H9 (cell line): ENCODE measurements around the gene DLG2. TPM values are rescaled to one million over a fixed set of nuclear protein-coding genes. Genes with fewer than 3 reads are reported as not detected.

Experiments
- DNase-seq: peaks from one replicate; pipeline ENCODE4 v3.0.0-alpha.2; 2017
- H2AFZ ChIP-seq: one replicate; pipeline ENCODE4 v1.6.1; 2013; ENCODE audit warnings: mild to moderate bottlenecking, low read length, control low read depth, moderate library complexity
- H2AK5ac ChIP-seq: 2 replicates; pipeline ENCODE4 v1.6.1; 2013; ENCODE audit warnings: low read length, control low read depth, mixed read lengths; ENCODE audit not compliant: insufficient read length
- H2BK120ac ChIP-seq: one replicate; pipeline ENCODE4 v1.6.1; 2013; ENCODE audit warnings: low read depth, mild to moderate bottlenecking, low read length, control low read depth, inconsistent platforms; ENCODE audit not compliant: poor library complexity, severe bottlenecking
- H2BK12ac ChIP-seq: 2 replicates; pipeline ENCODE4 v1.6.1; 2013; ENCODE audit warnings: low read length, control low read depth, mixed read lengths, low read depth; ENCODE audit not compliant: insufficient read length
- H2BK15ac ChIP-seq: 2 replicates; pipeline ENCODE4 v1.6.1; 2013; ENCODE audit warnings: low read depth, low read length, control low read depth
- H2BK20ac ChIP-seq: one replicate; pipeline ENCODE4 v1.6.1; 2013; ENCODE audit warnings: low read depth, mild to moderate bottlenecking, low read length, control low read depth, inconsistent platforms; ENCODE audit not compliant: poor library complexity, severe bottlenecking
- H2BK5ac ChIP-seq: 2 replicates; pipeline ENCODE4 v1.6.1; 2013; ENCODE audit warnings: low read length, control low read depth, mixed read lengths; ENCODE audit not compliant: insufficient read length
- H3K14ac ChIP-seq: 2 replicates; pipeline ENCODE4 v1.6.1; 2013; ENCODE audit warnings: low read length, control low read depth; ENCODE audit not compliant: insufficient read depth
- H3K18ac ChIP-seq: 2 replicates; pipeline ENCODE4 v1.6.1; 2013; ENCODE audit warnings: low read depth, mild to moderate bottlenecking, mixed read lengths, low read length, control low read depth; ENCODE audit not compliant: insufficient read length
- H3K23ac ChIP-seq: 2 replicates; pipeline ENCODE4 v1.6.1; 2013; ENCODE audit warnings: low read length, control low read depth, mixed read lengths, low read depth; ENCODE audit not compliant: insufficient read length
- H3K23me2 ChIP-seq: 2 replicates; pipeline ENCODE4 v1.6.1; 2013; ENCODE audit warnings: low read depth, mild to moderate bottlenecking, mixed read lengths, low read length, control low read depth; ENCODE audit not compliant: insufficient read length, poor library complexity, severe bottlenecking
- H3K27ac ChIP-seq: 2 replicates; pipeline ENCODE4 v1.5.1; 2013; ENCODE audit warnings: low read length, control low read depth, mixed read lengths, low read depth; ENCODE audit not compliant: insufficient read length
- H3K27me3 ChIP-seq: 2 replicates; pipeline ENCODE4 v1.6.1; 2013; ENCODE audit warnings: low read length, control low read depth, inconsistent platforms; ENCODE audit not compliant: insufficient read depth
- H3K4ac ChIP-seq: 2 replicates; pipeline ENCODE4 v1.6.1; 2013; ENCODE audit warnings: low read depth, mild to moderate bottlenecking, control low read depth, inconsistent platforms, low read length, moderate library complexity
- H3K4me1 ChIP-seq: 2 replicates; pipeline ENCODE4 v1.6.1; 2013; ENCODE audit warnings: low read length, control low read depth, inconsistent platforms; ENCODE audit not compliant: insufficient read depth
- H3K4me2 ChIP-seq: 2 replicates; pipeline ENCODE4 v1.6.1; 2013; ENCODE audit warnings: low read length, control low read depth, mixed read lengths; ENCODE audit not compliant: insufficient read length, insufficient read depth
- H3K56ac ChIP-seq: 2 replicates; pipeline ENCODE4 v1.6.1; 2013; ENCODE audit warnings: low read depth, mild to moderate bottlenecking, mixed read lengths, low read length, control low read depth; ENCODE audit not compliant: insufficient read length
- H3K79me1 ChIP-seq: 2 replicates; pipeline ENCODE4 v1.6.1; 2013; ENCODE audit warnings: low read depth, mild to moderate bottlenecking, moderate library complexity, low read length, control low read depth, inconsistent platforms; ENCODE audit not compliant: insufficient read depth, poor library complexity, severe bottlenecking
- H3K79me2 ChIP-seq: 2 replicates; pipeline ENCODE4 v1.6.1; 2013; ENCODE audit warnings: low read length, control low read depth, inconsistent platforms; ENCODE audit not compliant: insufficient read depth
- H3K9ac ChIP-seq: 2 replicates; pipeline ENCODE4 v1.6.1; 2013; ENCODE audit warnings: low read length, control low read depth, mixed read lengths; ENCODE audit not compliant: insufficient read length; ENCODE audit errors: extremely low read depth
- H3K9me3 ChIP-seq: one replicate; pipeline ENCODE4 v1.6.1; 2013; ENCODE audit warnings: low read depth, low read length, inconsistent platforms; ENCODE audit not compliant: control insufficient read depth
- H3T11ph ChIP-seq: one replicate; pipeline ENCODE4 v1.6.1; 2013; ENCODE audit warnings: mild to moderate bottlenecking, low read length, control low read depth, inconsistent platforms
- H4K20me1 ChIP-seq: one replicate; pipeline ENCODE4 v1.6.1; 2013; ENCODE audit not compliant: control insufficient read depth, insufficient read length, insufficient read depth
- H4K5ac ChIP-seq: 2 replicates; pipeline ENCODE4 v1.6.1; 2013; ENCODE audit warnings: low read depth, mild to moderate bottlenecking, mixed read lengths, low read length, control low read depth; ENCODE audit not compliant: insufficient read length
- H4K8ac ChIP-seq: replicated peaks from 2 replicates; pipeline ENCODE4 v1.6.1; 2013; ENCODE audit warnings: low read length, control low read depth, mixed read lengths, low read depth; ENCODE audit not compliant: insufficient read length
- H4K91ac ChIP-seq: 2 replicates; pipeline ENCODE4 v1.6.1; 2013; ENCODE audit warnings: low read depth, mild to moderate bottlenecking, moderate library complexity, mixed read lengths, low read length, control low read depth; ENCODE audit not compliant: insufficient read length
- H3K27ac Mint-ChIP-seq, 3 experiments: 2 replicates in 2 of 3; 3 replicates in 1 of 3; pipeline ENCODE4 v1.8.0; 2020 to 2021; ENCODE audit warnings: mixed read lengths in 3 of 3, mild to moderate bottlenecking in 1 of 3, moderate library complexity in 1 of 3
- H3K27me3 Mint-ChIP-seq: 2 replicates; pipeline ENCODE4 v1.8.0; 2021; ENCODE audit warnings: low read depth, mild to moderate bottlenecking, moderate library complexity, mixed read lengths
- H3K36me3 Mint-ChIP-seq, 3 experiments: 2 replicates in 2 of 3; 3 replicates in 1 of 3; pipeline ENCODE4 v1.8.0; 2020 to 2021; ENCODE audit warnings: low read depth in 3 of 3, mixed read lengths in 3 of 3; ENCODE audit not compliant: insufficient read depth in 1 of 3
- H3K4me1 Mint-ChIP-seq, 2 experiments: 2 replicates each; pipeline ENCODE4 v1.8.0; 2020; ENCODE audit warnings: mixed read lengths in 2 of 2
- H3K4me3 Mint-ChIP-seq, 2 experiments: 2 replicates in 1 of 2; 3 replicates in 1 of 2; pipeline ENCODE4 v1.8.0; 2020 to 2021; ENCODE audit warnings: mild to moderate bottlenecking in 2 of 2, mixed read lengths in 2 of 2, moderate library complexity in 1 of 2
- H3K9me3 Mint-ChIP-seq, 2 experiments: 2 replicates in 1 of 2; 3 replicates in 1 of 2; pipeline ENCODE4 v1.8.0; 2020; ENCODE audit warnings: mild to moderate bottlenecking in 2 of 2, mixed read lengths in 2 of 2, moderate library complexity in 1 of 2
- WGBS: extraction: QIAGEN DNeasy Blood & Tissue Kit; methylation state at CpG from one replicate; pipeline ENCODE4 v1.1.7; 2013; ENCODE audit warnings: missing lambda C conversion rate, low lambda C conversion rate, mixed read lengths; ENCODE audit not compliant: insufficient read length; ENCODE audit errors: extremely low coverage; 5-methylcytosine and 5-hydroxymethylcytosine counted together
- total RNA-seq: library from RNA; stranded (reverse); gene quantifications from 2 replicates; pipeline ENCODE4 v1.2.1, GENCODE V29; 2021
- TF ChIP-seq, protein P1 (sequence below): fragments of 200-600 bp; sonication (generic); conservative IDR thresholded peaks from 3 replicates; pipeline ENCODE4 v1.8.0; 2021; ENCODE audit warnings: antibody characterized with exemption, mild to moderate bottlenecking

DLG2 gene
- total RNA-seq, 1 experiment from 2014 or later: 8.0 TPM

DNA sequence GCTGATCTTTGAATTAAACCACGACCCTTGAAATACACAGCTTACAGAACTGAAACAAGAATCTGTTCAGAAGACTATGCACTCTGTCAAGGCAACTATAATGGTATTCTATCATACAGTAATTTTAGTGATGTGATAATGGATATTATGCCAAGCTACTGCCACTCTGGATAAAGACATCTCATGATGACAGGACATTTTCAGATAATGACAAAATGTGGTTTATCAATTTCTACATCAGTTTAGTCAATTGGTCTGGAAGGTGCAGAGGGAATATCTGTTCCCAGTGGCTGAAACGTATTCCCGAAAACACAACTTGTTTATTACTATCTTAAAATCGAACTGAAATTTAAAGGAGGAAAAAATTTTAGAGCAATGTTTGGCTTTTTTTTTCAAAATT lies 1331.3 kb downstream of the DLG2 start:
- no peaks in the 10 kb centered on the region for H3K79me2 ChIP-seq
- TF ChIP-seq, protein P1, sequence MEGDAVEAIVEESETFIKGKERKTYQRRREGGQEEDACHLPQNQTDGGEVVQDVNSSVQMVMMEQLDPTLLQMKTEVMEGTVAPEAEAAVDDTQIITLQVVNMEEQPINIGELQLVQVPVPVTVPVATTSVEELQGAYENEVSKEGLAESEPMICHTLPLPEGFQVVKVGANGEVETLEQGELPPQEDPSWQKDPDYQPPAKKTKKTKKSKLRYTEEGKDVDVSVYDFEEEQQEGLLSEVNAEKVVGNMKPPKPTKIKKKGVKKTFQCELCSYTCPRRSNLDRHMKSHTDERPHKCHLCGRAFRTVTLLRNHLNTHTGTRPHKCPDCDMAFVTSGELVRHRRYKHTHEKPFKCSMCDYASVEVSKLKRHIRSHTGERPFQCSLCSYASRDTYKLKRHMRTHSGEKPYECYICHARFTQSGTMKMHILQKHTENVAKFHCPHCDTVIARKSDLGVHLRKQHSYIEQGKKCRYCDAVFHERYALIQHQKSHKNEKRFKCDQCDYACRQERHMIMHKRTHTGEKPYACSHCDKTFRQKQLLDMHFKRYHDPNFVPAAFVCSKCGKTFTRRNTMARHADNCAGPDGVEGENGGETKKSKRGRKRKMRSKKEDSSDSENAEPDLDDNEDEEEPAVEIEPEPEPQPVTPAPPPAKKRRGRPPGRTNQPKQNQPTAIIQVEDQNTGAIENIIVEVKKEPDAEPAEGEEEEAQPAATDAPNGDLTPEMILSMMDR: no peak
- no peak overlapping the region for H3K23ac ChIP-seq
- H2AK5ac ChIP-seq: no peak overlapping the region
- no peak overlapping the region for H2BK120ac ChIP-seq
- no peaks in the 10 kb centered on the region for H3K79me1 ChIP-seq
- no peak for DNase-seq
- H3K4ac ChIP-seq: no peak overlapping the region
- no peak overlapping the region for H3K56ac ChIP-seq
- no peak overlapping the region for H4K8ac ChIP-seq
- H3K9me3 ChIP-seq: no peaks in the 10 kb centered on the region
- no peak overlapping the region for H3K4me3 Mint-ChIP-seq
- H3K9me3 Mint-ChIP-seq: no peaks in the 10 kb centered on the region
- H2BK20ac ChIP-seq: no peak overlapping the region
- H4K5ac ChIP-seq: no peak overlapping the region
- no peak overlapping the region for H2AFZ ChIP-seq
- no CpG with 5 or more reads among the region's 4 CpGs for WGBS
- H3K4me2 ChIP-seq: no peak overlapping the region
- no peaks in the 10 kb centered on the region for H3K36me3 Mint-ChIP-seq
- no peak overlapping the region for H3T11ph ChIP-seq
- H2BK12ac ChIP-seq: no peak overlapping the region
- H3K9ac ChIP-seq: no peak overlapping the region
- H3K18ac ChIP-seq: no peak overlapping the region
- no peak overlapping the region for H3K27ac Mint-ChIP-seq
- no peak overlapping the region for H3K14ac ChIP-seq
- H3K27me3 Mint-ChIP-seq: no peaks in the 10 kb centered on the region
- H4K20me1 ChIP-seq: no peaks in the 10 kb centered on the region
- H3K27ac ChIP-seq: no peak overlapping the region
- no peaks in the 10 kb centered on the region for H3K27me3 ChIP-seq
- no peak overlapping the region for H2BK15ac ChIP-seq
- no peaks in the 10 kb centered on the region for H3K4me1 ChIP-seq
- H2BK5ac ChIP-seq: no peak overlapping the region
- H4K91ac ChIP-seq: no peak overlapping the region
- H3K4me1 Mint-ChIP-seq: no peaks in the 10 kb centered on the region
- no peaks in the 10 kb centered on the region for H3K23me2 ChIP-seq
